Suprapubic skin (tissue), 4 donors: ENCODE data around the gene CUEDC1. TPM values are rescaled to one million over a fixed set of nuclear protein-coding genes. Genes with fewer than 3 reads are reported as not detected.

Experiments
- DNase-seq, 2 donors: peaks; one replicate each; pipeline ENCODE4 v3.0.0-alpha.2; 2019; ENCODE audit warnings: low spot score in 2 of 2
- H3K27ac ChIP-seq: fragments of 200-600 bp; sonication (generic); one replicate; pipeline ENCODE4 v1.5.1; 2019
- H3K27me3 ChIP-seq: fragments of 200-600 bp; sonication (generic); one replicate; pipeline ENCODE4 v1.5.1; 2019
- H3K36me3 ChIP-seq: fragments of 200-600 bp; sonication (generic); one replicate; pipeline ENCODE4 v1.5.1; 2019
- H3K4me1 ChIP-seq: fragments of 200-600 bp; sonication (generic); one replicate; pipeline ENCODE4 v1.5.1; 2019
- H3K4me3 ChIP-seq: fragments of 200-600 bp; sonication (generic); one replicate; pipeline ENCODE4 v1.5.1; 2019; ENCODE audit warnings: mild to moderate bottlenecking
- H3K9me3 ChIP-seq: fragments of 200-600 bp; sonication (generic); one replicate; pipeline ENCODE4 v1.5.1; 2019
- CTCF ChIP-seq, 2 donors: fragments of 200-600 bp in 1 of 2; fragments of 450-650 bp in 1 of 2; sonication (generic) in 1 of 2; IDR thresholded peaks; one replicate each; pipeline ENCODE4 v1.5.1; 2016 to 2019; ENCODE audit warnings: antibody characterized with exemption in 2 of 2, mild to moderate bottlenecking in 1 of 2, moderate library complexity in 1 of 2
- EP300 ChIP-seq: sonication (generic); formaldehyde crosslinking; IDR thresholded peaks from one replicate; pipeline ENCODE4 v1.6.1; 2017; ENCODE audit warnings: antibody characterized with exemption
- POLR2A ChIP-seq, 2 donors: fragments of 450-650 bp; IDR thresholded peaks; one replicate each; pipeline ENCODE4 v1.6.1; 2017; ENCODE audit warnings: antibody characterized with exemption in 2 of 2, mild to moderate bottlenecking in 2 of 2, moderate library complexity in 2 of 2
- POLR2AphosphoS5 ChIP-seq, 3 donors: sonication (generic); formaldehyde crosslinking; IDR thresholded peaks; one replicate each; pipeline ENCODE4 v1.6.1; 2017; ENCODE audit warnings: antibody characterized with exemption in 3 of 3
- WGBS: methylation state at CpG from one replicate; pipeline ENCODE4 v1.1.5; 2018; 5-methylcytosine and 5-hydroxymethylcytosine counted together
- total RNA-seq, 4 donors: library from RNA; depleted of rRNA; stranded (reverse); fragments of >200 nt; gene quantifications; one replicate each; pipeline ENCODE4 v1.1.0, GENCODE V29; 2016

Gene CUEDC1
- total RNA-seq, 4 donors from 2014 or later = 5.1 to 34.2 (median 12.8) TPM

- H3K27ac ChIP-seq = peak overlapping the region; percentile 37
- no peak for DNase-seq
Observed at GRCh38 chr17:57913575-57914272, 41.5 kb downstream of the CUEDC1 start.

GRCh38 chr17:57911834-57912673 lies 43.2 kb downstream of the CUEDC1 start:
- Histone ChIP-seq H3K36me3 (no peaks in the 10 kb centered on the region), H3K9me3 (no peaks in the 10 kb centered on the region), H3K4me1 (peaks cover 58% of the 10 kb centered on the region), H3K27me3 (no peaks in the 10 kb centered on the region), H3K27ac (peak overlapping the region; percentile 73), H3K4me3 (no peak overlapping the region)
- peak in 2 of 3 donors; percentile 36 to 86 for TF ChIP-seq POLR2AphosphoS5 (IDR thresholded peaks at IDR 0.05)
- no peak for TF ChIP-seq EP300
- peak; percentile 94 for DNase-seq
- WGBS = 29% methylated on average over 10 of the region's 13 CpGs

More at GRCh38 chr17:57913575-57914272, 41.5 kb downstream of the CUEDC1 start:
- Histone ChIP-seq H3K36me3 (no peaks in the 10 kb centered on the region), H3K4me1 (peaks cover 75% of the 10 kb centered on the region), H3K4me3 (no peak overlapping the region), H3K9me3 (no peaks in the 10 kb centered on the region), H3K27me3 (no peaks in the 10 kb centered on the region)
- WGBS = 67% methylated on average over 7 of the region's 7 CpGs
- TF ChIP-seq POLR2AphosphoS5 (IDR thresholded peaks at IDR 0.05) (no peak), POLR2A (IDR thresholded peaks at IDR 0.05) (no peak)

- WGBS = 95% methylated on average over 11 of the region's 11 CpGs
- H3K27ac ChIP-seq = peak overlapping the region; percentile 73
- H3K4me1 ChIP-seq = peaks cover 46% of the 10 kb centered on the region
Observed at GRCh38 chr17:57910462-57911420, 44.5 kb downstream of the CUEDC1 start.

GRCh38 chr17:57909551-57909950 lies 45.7 kb downstream of the CUEDC1 start:
- H3K4me3 ChIP-seq = no peak overlapping the region
- H3K9me3 ChIP-seq = no peaks in the 10 kb centered on the region
- TF ChIP-seq EP300 (no peak), POLR2AphosphoS5 (IDR thresholded peaks at IDR 0.05) (no peak), CTCF (IDR thresholded peaks at IDR 0.05) (no peak), POLR2A (IDR thresholded peaks at IDR 0.05) (no peak)
- no peak for DNase-seq
- H3K27ac ChIP-seq = no peak overlapping the region
- H3K36me3 ChIP-seq = no peaks in the 10 kb centered on the region
- H3K4me1 ChIP-seq = peaks cover 45% of the 10 kb centered on the region
- 83% methylated on average over 5 of the region's 5 CpGs for WGBS
- H3K27me3 ChIP-seq = no peaks in the 10 kb centered on the region

More at GRCh38 chr17:57910462-57911420, 44.5 kb downstream of the CUEDC1 start:
- no peaks in the 10 kb centered on the region for H3K36me3 ChIP-seq
- no peaks in the 10 kb centered on the region for H3K27me3 ChIP-seq
- no peak overlapping the region for H3K4me3 ChIP-seq
- TF ChIP-seq POLR2AphosphoS5 (IDR thresholded peaks at IDR 0.05) = no peak
- no peak for TF ChIP-seq POLR2A (IDR thresholded peaks at IDR 0.05)
- no peak for TF ChIP-seq CTCF (IDR thresholded peaks at IDR 0.05)
- no peak for TF ChIP-seq EP300
- no peak for DNase-seq
- no peaks in the 10 kb centered on the region for H3K9me3 ChIP-seq

GRCh38 chr17:57908278-57908677 lies 46.9 kb downstream of the CUEDC1 start:
- Histone ChIP-seq H3K27me3 (no peaks in the 10 kb centered on the region), H3K4me3 (no peak overlapping the region), H3K4me1 (peaks cover 45% of the 10 kb centered on the region), H3K27ac (no peak overlapping the region), H3K9me3 (no peaks in the 10 kb centered on the region), H3K36me3 (no peaks in the 10 kb centered on the region)
- TF ChIP-seq POLR2AphosphoS5 (IDR thresholded peaks at IDR 0.05) (no peak), POLR2A (IDR thresholded peaks at IDR 0.05) (no peak), CTCF (IDR thresholded peaks at IDR 0.05) (no peak), EP300 (no peak)
- WGBS = 89% methylated on average over 6 of the region's 6 CpGs
- no peak for DNase-seq
